ENCODE results near the gene TRIO. TPM values are rescaled to one million over a fixed set of nuclear protein-coding genes. Genes with fewer than 3 reads are reported as not detected.

The TRIO gene
- total and polyA plus RNA-seq, 2 of the 8 experiments (the other 6 are each of a cell fraction or from before 2014, with no cell fraction given) = 35.1 to 69.1 TPM

GRCh38 chr5:14510156-14510734, 367.1 kb downstream of the TRIO start (continued):
- TF ChIP-seq CHD2 (IDR thresholded peaks at IDR 0.05; ENCODE audit: low read length) = no peak
